Posterior cingulate gyrus (tissue), 11 donors: ENCODE data around the gene VWCE.
"Not testable (repeated sequence)": the region's sequence is repeated elsewhere in the genome, so short reads cannot be mapped to it uniquely, and the experiment has no call there.

ENCODE experiments used
- DNase-seq, 10 donors: peaks; one replicate each; pipeline versions ENCODE4 v3.0.0 to v3.0.0-alpha.2; 2020 to 2021; ENCODE audit warnings: mixed read lengths in 3 of 10
- intact Hi-C: fragments of 100-400 bp; cut with DNase I; formaldehyde crosslinking; loops from one replicate; pipeline ENCODE4 v1.15.1; 2023

Gene VWCE

GRCh38 chr11:61226457-61227137 lies 68.5 kb downstream of the VWCE start:
- DNase-seq, intact Hi-C loops: not testable (repeated sequence)

- intact Hi-C loops, DNase-seq: not testable (repeated sequence)
Observed at GRCh38 chr11:61222692-61223091, 72.4 kb downstream of the VWCE start.

DNA sequence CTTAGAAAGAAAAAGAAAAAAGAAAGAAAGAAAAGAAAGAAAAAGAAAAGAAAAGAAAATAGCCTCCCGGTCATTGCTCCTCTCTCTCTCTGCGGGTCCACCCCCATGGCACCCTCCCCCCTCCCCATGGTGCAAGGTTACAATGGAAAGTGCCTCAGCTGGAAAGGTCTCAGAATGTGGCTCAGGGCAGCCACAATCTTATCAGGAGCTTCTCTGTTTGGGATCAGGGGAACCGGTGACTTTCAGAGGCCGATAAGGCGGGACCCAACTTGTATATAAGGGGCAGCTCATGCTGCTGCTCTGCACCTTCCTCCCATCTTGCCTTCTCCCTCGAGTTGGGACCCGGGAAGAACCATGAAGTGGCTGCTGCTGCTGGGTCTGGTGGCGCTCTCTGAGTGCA lies 73.1 kb downstream of the VWCE start, which contains the start of gene PGA4:
TSS of gene PGA4 (plus strand) at position 301 of the 400 bp plus-strand sequence. CDS start at position 355, 54 bp downstream.
- DNase-seq, intact Hi-C loops: not testable (repeated sequence)

DNA sequence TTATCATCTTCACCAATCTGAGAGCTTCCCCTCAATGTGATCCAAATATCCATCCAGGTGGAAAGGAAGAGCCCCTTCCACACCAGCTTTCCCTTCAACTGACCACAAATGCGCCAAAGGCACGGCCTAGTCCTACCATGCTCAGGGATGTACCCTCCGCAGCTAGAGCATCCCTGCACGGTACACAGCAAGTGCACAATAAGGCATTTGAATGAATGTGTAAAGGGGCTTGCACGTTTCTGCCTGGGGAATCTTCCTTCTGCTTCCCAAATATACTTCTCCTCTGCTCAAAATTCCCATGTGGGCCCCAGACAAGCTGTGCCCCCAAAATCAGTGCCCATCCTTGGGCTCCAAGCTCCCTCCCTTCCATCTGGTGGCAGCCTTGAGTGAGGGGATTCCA lies 76.1 kb downstream of the VWCE start:
- intact Hi-C loops: not testable (repeated sequence)
- peak in 1 of 10 donors; percentile 59 for DNase-seq

DNA sequence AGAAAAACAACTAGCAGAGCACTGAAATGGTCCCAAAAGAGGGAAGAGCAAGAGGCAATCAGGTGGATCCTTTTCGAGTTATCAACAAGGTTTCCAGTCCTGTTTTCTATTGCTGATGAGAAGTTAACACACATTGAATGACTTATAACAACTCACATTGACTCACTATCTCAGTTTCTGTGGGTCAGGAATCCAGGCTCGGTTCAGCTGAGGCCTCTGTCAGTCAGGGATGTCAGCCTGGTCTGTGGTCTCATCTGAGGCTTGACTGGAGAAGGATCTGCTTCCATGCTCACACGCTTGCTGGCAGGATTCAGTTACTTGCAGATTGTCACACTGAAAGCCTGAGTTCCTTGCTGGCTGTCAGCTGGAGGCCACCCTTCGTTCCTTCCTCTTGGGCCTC lies 76.8 kb downstream of the VWCE start:
- DNase-seq, intact Hi-C loops: not testable (repeated sequence)

DNA sequence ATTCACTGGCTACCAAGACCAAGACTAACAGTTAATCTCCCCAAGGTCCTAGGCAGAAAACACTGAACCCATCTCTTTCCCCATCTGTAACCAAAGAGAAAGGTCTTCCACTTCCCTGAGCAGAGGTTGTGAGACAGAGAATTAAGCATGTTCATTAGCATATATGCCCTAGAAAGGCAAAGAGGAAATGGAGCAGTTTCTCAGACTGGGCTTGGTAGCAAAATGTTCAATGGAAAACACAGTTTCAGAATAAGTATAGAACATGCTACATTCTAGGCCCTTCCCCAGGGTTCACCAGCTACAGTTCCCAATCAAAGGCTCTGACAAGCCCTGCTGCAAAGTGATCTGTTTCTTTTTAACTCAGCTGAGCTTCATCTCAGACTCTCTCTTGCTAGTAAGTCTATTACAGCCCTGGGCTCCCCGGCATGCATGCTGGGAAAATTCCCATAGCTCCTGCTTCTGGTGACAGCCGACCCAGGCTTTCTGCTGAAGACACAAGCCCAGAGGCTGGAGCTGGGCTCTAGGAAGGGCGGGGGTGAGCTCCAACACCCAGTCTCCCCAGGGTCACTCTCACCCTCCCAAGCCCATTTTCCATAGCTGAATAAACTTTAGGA lies 81.3 kb downstream of the VWCE start:
- DNase-seq, intact Hi-C loops: not testable (repeated sequence)

DNA sequence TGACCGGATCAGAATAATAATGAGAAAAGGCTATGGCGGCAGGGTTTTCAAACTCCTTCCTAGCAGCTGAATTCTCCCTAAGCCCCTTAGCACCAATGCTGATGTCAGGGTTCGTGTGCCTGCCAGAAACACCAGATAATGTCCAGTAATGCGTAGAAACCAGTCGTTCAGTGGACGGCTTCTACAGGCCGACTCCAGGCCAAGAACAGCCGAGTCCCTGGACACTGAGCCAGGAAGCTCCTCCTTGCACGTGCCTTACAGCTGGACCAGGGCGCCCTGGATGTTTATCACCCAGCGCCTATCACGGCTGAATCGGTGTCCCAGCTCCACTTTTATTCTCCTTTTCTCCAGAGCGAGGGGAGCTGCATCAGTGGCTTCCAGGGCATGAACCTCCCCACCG lies 82.9 kb downstream of the VWCE start:
- DNase-seq, intact Hi-C loops: not testable (repeated sequence)

DNA sequence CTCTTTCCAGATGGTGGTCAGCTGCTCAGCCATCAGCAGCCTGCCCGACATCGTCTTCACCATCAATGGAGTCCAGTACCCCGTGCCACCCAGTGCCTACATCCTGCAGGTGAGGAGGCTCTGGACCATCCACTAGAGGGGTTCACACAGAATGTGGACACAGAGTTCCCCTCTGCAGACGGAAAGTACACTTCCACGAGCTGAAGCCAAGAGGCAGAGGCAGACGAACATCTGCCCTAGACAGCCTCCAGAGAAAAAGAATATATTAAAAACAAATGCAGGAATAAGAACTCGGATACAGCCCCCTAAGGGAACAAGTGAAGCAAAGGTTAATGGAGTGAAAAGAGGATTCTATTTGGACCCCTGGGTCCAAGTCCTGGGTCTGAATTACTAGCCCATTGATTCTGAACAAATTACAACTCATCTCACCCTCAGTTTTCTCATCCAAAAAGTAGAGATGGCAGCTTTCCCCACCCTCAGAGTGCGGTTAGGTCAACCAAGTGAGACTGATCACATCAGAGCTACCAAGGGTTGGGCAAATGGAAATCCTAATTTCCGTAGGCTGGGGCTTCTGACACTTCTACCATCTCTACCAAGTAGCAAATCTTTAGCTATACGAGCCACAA lies 83.7 kb downstream of the VWCE start:
- DNase-seq, intact Hi-C loops: not testable (repeated sequence)

GRCh38 chr11:61210629-61211028 lies 84.5 kb downstream of the VWCE start:
- DNase-seq, intact Hi-C loops: not testable (repeated sequence)
